OCI-LY1 (cell line): ENCODE measurements around the gene BRD4.

Source experiments
- H2AFZ ChIP-seq: fragments of 200-600 bp; sonication (generic), shearing (Covaris generic); 2 replicates; pipeline ENCODE4 v1.6.0; 2014; ENCODE audit warnings: antibody characterized with exemption, mild to moderate bottlenecking, low read length
- H3F3A ChIP-seq: fragments of 200-600 bp; sonication (generic), shearing (Covaris generic); 2 replicates; pipeline ENCODE4 v1.6.0; 2014; ENCODE audit warnings: mild to moderate bottlenecking, antibody characterized with exemption, low read length, moderate library complexity; ENCODE audit not compliant: insufficient read depth
- H3K27ac ChIP-seq: fragments of 200-600 bp; sonication (generic); 2 replicates; pipeline ENCODE4 v1.5.1; 2014; ENCODE audit warnings: low read length, mixed run types, mild to moderate bottlenecking, low read depth; ENCODE audit not compliant: poor library complexity, severe bottlenecking
- H3K27me3 ChIP-seq: fragments of 200-600 bp; sonication (generic); 2 replicates; pipeline ENCODE4 v1.6.0; 2014; ENCODE audit warnings: antibody characterized with exemption, mild to moderate bottlenecking, low read length, moderate library complexity; ENCODE audit not compliant: insufficient read depth
- H3K36me3 ChIP-seq: fragments of 200-600 bp; sonication (generic); 2 replicates; pipeline ENCODE4 v1.6.1; 2014; ENCODE audit warnings: mild to moderate bottlenecking, antibody characterized with exemption, low read length, moderate library complexity, mixed read lengths; ENCODE audit not compliant: insufficient read depth
- H3K4me1 ChIP-seq: fragments of 200-600 bp; sonication (generic); 2 replicates; pipeline ENCODE4 v1.5.1; 2014; ENCODE audit warnings: mild to moderate bottlenecking, low read length, moderate library complexity; ENCODE audit not compliant: insufficient read depth, severe bottlenecking
- H3K4me2 ChIP-seq: fragments of 200-600 bp; sonication (generic), shearing (Covaris generic); 2 replicates; pipeline ENCODE4 v1.6.1; 2014; ENCODE audit warnings: low read length
- H3K4me3 ChIP-seq: fragments of 200-600 bp; sonication (generic); 2 replicates; pipeline ENCODE4 v1.5.1; 2014; ENCODE audit warnings: low read length, low read depth, mild to moderate bottlenecking, mixed read lengths; ENCODE audit not compliant: poor library complexity, severe bottlenecking
- H3K79me2 ChIP-seq: fragments of 200-600 bp; shearing (Covaris generic); 2 replicates; pipeline ENCODE4 v1.6.1; 2016; ENCODE audit warnings: mixed run types, low read length, mixed read lengths; ENCODE audit not compliant: insufficient read depth
- H3K9ac ChIP-seq: fragments of 200-600 bp; sonication (generic), shearing (Covaris generic); 2 replicates; pipeline ENCODE4 v1.6.1; 2014; ENCODE audit warnings: mild to moderate bottlenecking, low read length, mixed read lengths
- H3K9me2 ChIP-seq: fragments of 200-600 bp; sonication (generic), shearing (Covaris generic); 2 replicates; pipeline ENCODE4 v1.6.1; 2014; ENCODE audit warnings: low read depth, mild to moderate bottlenecking, low read length, mixed read lengths
- H3K9me3 ChIP-seq: fragments of 200-600 bp; shearing (Covaris generic); 2 replicates; pipeline ENCODE4 v1.6.1; 2014; ENCODE audit warnings: low read length, mixed read lengths
- H4K20me1 ChIP-seq: fragments of 200-600 bp; sonication (generic), shearing (Covaris generic); 2 replicates; pipeline ENCODE4 v1.6.0; 2016; ENCODE audit warnings: mild to moderate bottlenecking, low read length; ENCODE audit not compliant: insufficient read depth
- EZH2 ChIP-seq: fragments of 200-600 bp; sonication (generic), shearing (Covaris generic); IDR thresholded peaks from 2 replicates; pipeline ENCODE4 v1.8.0; 2017; ENCODE audit warnings: borderline replicate concordance, mixed run types, mild to moderate bottlenecking, antibody characterized with exemption, low read length, moderate library complexity, mixed read lengths
- TF ChIP-seq, protein P1 (sequence below): fragments of 200-600 bp; sonication (generic), shearing (Covaris generic); IDR thresholded peaks from 2 replicates; pipeline ENCODE4 v1.5.1; 2017; ENCODE audit warnings: mild to moderate bottlenecking, antibody characterized with exemption, low read length, moderate library complexity, mixed read lengths

The BRD4 gene

DNA sequence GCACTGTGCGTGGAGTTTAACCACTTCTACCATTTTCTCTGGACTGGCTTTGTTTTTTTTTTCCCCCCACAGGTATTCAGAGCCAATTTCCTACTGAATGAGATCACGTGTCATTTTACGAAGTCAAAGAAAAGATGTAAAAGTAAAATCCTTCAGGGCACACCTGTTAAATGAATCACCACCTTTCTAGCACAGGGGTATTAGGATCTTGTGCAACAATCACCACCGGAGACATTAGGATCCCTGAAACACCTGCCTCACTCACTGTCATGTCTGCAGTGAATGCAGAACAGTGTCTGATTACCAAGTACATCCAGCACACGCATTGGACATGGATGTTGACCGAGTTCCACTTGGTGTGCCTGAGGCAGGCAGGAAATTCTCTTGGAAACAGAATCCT is 17.2 kb downstream of the BRD4 start:
- peaks cover 92% of the 10 kb centered on the region for H3K79me2 ChIP-seq
- peak overlapping the region; percentile 9; the same call in 1 of the 2 replicates for H3K4me2 ChIP-seq
- no peaks in the 10 kb centered on the region for H3K27me3 ChIP-seq
- TF ChIP-seq, protein P1, sequence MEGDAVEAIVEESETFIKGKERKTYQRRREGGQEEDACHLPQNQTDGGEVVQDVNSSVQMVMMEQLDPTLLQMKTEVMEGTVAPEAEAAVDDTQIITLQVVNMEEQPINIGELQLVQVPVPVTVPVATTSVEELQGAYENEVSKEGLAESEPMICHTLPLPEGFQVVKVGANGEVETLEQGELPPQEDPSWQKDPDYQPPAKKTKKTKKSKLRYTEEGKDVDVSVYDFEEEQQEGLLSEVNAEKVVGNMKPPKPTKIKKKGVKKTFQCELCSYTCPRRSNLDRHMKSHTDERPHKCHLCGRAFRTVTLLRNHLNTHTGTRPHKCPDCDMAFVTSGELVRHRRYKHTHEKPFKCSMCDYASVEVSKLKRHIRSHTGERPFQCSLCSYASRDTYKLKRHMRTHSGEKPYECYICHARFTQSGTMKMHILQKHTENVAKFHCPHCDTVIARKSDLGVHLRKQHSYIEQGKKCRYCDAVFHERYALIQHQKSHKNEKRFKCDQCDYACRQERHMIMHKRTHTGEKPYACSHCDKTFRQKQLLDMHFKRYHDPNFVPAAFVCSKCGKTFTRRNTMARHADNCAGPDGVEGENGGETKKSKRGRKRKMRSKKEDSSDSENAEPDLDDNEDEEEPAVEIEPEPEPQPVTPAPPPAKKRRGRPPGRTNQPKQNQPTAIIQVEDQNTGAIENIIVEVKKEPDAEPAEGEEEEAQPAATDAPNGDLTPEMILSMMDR = no peak
- TF ChIP-seq EZH2 = no peak
- no peaks in the 10 kb centered on the region for H3K9me3 ChIP-seq
- peaks cover 5% of the 10 kb centered on the region for H4K20me1 ChIP-seq
- H3K4me3 ChIP-seq = no peak overlapping the region
- H3K9ac ChIP-seq = no peak overlapping the region
- H3K36me3 ChIP-seq = no peaks in the 10 kb centered on the region
- no peak overlapping the region for H2AFZ ChIP-seq
- no peaks in the 10 kb centered on the region for H3K9me2 ChIP-seq
- peaks cover 91% of the 10 kb centered on the region for H3K4me1 ChIP-seq
- H3K27ac ChIP-seq = peak overlapping the region; percentile 35
- H3F3A ChIP-seq = peaks cover 3% of the 10 kb centered on the region; the same call in 1 of the 2 replicates

DNA sequence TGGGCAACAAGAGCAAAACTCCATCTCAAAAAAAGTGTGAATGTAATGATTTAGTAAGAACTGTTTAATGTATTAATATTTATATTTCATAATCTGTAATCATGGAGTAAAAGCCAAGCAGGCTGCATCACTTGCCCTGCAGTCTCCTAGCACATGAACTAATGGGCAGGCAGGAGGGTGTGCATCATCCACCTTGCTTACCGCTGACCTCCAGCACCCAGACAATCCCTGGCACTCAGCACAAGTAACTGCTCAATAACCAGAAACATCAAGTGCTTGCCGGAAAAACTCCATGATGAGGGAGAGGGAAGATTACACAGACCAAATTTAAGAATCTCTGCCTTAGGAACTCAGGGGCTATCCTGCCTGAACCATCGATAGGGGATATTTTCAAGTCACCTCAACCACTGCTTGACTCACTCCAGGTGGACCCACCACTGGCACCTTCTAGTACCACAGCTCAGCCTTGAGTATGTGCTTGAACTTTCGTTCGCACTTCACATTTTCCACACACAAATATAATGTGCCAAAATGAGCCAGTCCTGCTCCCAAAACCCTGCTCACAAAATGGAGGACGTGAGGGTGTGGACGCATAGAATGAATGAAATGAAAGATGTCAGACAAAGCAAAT is 18.6 kb downstream of the BRD4 start:
- TF ChIP-seq, protein P1 = no peak
- TF ChIP-seq EZH2 = no peak
- no peaks in the 10 kb centered on the region for H3K9me2 ChIP-seq
- H3K9me3 ChIP-seq = no peaks in the 10 kb centered on the region
- no peak overlapping the region for H3K4me3 ChIP-seq
- H3K4me1 ChIP-seq = peaks cover 89% of the 10 kb centered on the region
- H4K20me1 ChIP-seq = no peaks in the 10 kb centered on the region
- no peak overlapping the region for H3K4me2 ChIP-seq
- peak overlapping the region; percentile 20 for H3K27ac ChIP-seq
- H3K36me3 ChIP-seq = no peaks in the 10 kb centered on the region
- peaks cover 92% of the 10 kb centered on the region for H3K79me2 ChIP-seq
- no peak overlapping the region for H2AFZ ChIP-seq
- peaks cover 3% of the 10 kb centered on the region; the same call in 1 of the 2 replicates for H3F3A ChIP-seq
- H3K27me3 ChIP-seq = no peaks in the 10 kb centered on the region
- no peak overlapping the region for H3K9ac ChIP-seq

DNA sequence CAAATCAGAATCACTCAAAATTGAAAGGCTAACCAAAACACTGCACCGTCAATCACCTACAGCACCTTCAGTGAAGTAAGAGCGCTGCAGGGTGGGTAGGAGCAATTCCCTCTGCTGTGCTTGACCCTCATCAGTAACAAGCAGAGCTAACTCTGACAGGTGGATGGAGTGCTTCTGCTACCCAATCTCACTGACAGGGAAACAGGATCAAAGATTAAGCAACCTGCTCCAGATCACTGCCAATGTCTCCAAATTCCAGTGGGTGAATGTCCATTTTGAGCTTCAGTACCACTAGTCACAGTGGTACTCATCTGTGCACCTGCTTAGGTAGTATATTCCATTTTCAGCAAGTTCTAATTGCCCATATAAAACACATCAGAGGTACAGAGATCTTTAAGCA is 25.2 kb downstream of the BRD4 start:
- no peaks in the 10 kb centered on the region for H3F3A ChIP-seq

More for the DNA sequence above, 25.2 kb downstream of the BRD4 start:
- Histone ChIP-seq H3K9me3 (no peaks in the 10 kb centered on the region), H3K9me2 (no peaks in the 10 kb centered on the region), H3K4me3 (no peak overlapping the region), H3K27ac (no peak overlapping the region), H3K36me3 (peaks cover 6% of the 10 kb centered on the region; the same call in 1 of the 2 replicates), H2AFZ (no peak overlapping the region), H3K4me2 (no peak overlapping the region), H3K9ac (no peak overlapping the region), H3K79me2 (peaks cover 91% of the 10 kb centered on the region), H4K20me1 (no peaks in the 10 kb centered on the region), H3K27me3 (no peaks in the 10 kb centered on the region), H3K4me1 (peaks cover 82% of the 10 kb centered on the region)
- no peak for TF ChIP-seq EZH2
- TF ChIP-seq, protein P1 = no peak
